NT2/D1 (cell line): Measurements from ENCODE around the gene DBF4B.

ENCODE experiments used
- DNase-seq: peaks from one replicate; pipeline ENCODE4 v3.0.0-alpha.2; 2011; ENCODE audit warnings: low read depth, low spot score
- H3K27me3 ChIP-seq: 2 replicates; pipeline ENCODE4 v1.6.0; 2011; ENCODE audit warnings: mild to moderate bottlenecking; ENCODE audit not compliant: insufficient read length, insufficient read depth
- H3K36me3 ChIP-seq: 2 replicates; pipeline ENCODE4 v1.6.1; 2011; ENCODE audit warnings: mild to moderate bottlenecking, low read length, mixed read lengths; ENCODE audit not compliant: insufficient read depth, insufficient read length
- H3K4me1 ChIP-seq: 2 replicates; pipeline ENCODE4 v1.5.1; 2011; ENCODE audit not compliant: insufficient read depth, insufficient read length
- H3K4me3 ChIP-seq: 2 replicates; pipeline ENCODE4 v1.5.1; 2011; ENCODE audit warnings: low read depth; ENCODE audit not compliant: insufficient read length
- H3K9ac ChIP-seq: 2 replicates; pipeline ENCODE4 v1.6.0; 2011; ENCODE audit warnings: low read depth; ENCODE audit not compliant: insufficient read length
- H3K9me3 ChIP-seq: 2 replicates; pipeline ENCODE4 v1.5.1; 2011; ENCODE audit warnings: mild to moderate bottlenecking, low read length; ENCODE audit not compliant: insufficient read depth
- SUZ12 ChIP-seq: IDR thresholded peaks from 2 replicates; pipeline ENCODE4 v1.6.1; 2011; ENCODE audit not compliant: insufficient read length, insufficient read depth; ENCODE audit errors: extremely low read depth
- YY1 ChIP-seq: IDR thresholded peaks from 2 replicates; pipeline ENCODE4 v1.6.1; 2011; ENCODE audit not compliant: insufficient read length, insufficient read depth
- ZNF274 ChIP-seq: IDR thresholded peaks from 2 replicates; pipeline ENCODE4 v1.6.1; 2011; ENCODE audit warnings: mild to moderate bottlenecking, low read depth, low read length

The DBF4B gene

DNA sequence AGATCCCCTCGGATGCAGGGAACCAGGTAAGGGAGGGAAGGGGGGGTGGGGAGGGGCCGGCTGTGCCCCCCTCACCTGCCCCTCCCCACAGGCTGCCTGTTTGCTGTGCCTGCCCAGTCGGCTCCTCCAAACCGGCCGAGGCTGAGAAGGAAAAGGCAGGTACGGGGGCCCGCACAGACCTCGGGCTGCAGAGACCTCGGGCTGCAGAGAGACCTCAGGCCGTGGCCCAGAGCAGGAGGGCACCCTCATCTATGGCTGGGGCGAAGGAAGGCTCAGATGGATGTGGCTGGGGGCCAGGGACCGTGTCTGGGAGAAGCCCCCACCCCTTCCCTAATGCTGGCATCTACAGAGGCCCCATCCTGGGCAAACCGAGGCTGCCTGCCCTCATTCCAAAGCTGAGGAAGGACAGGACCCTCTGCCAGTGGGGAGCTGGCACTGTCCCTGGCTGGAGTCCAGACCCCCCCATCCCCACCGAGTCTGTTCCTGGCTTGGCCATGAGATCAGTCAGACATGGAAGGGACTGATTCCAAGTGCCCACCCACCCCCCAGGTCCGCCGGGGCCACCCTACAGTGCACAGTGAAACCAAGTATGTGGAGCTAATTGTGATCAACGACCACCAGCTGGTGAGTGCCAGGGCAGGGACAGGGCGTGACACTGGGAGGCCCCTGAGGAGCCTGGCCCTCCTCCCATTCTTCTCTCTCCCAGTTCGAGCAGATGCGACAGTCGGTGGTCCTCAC, 64.0 kb downstream of the DBF4B start:
- peaks cover 23% of the 10 kb centered on the region for H3K4me1 ChIP-seq
- no peak overlapping the region for H3K9ac ChIP-seq
- H3K27me3 ChIP-seq: peaks cover 15% of the 10 kb centered on the region
- H3K36me3 ChIP-seq: no peaks in the 10 kb centered on the region
- H3K9me3 ChIP-seq: no peaks in the 10 kb centered on the region
- no peak overlapping the region for H3K4me3 ChIP-seq
- no peak for DNase-seq
- no peak for TF ChIP-seq SUZ12
- TF ChIP-seq ZNF274: no peak
- no peak for TF ChIP-seq YY1

GRCh38 chr17:44773140-44773539, 64.7 kb downstream of the DBF4B start:
- Histone ChIP-seq H3K9me3 (no peaks in the 10 kb centered on the region), H3K36me3 (no peaks in the 10 kb centered on the region), H3K9ac (no peak overlapping the region), H3K4me3 (no peak overlapping the region), H3K27me3 (peaks cover 17% of the 10 kb centered on the region), H3K4me1 (peaks cover 16% of the 10 kb centered on the region)
- TF ChIP-seq YY1: no peak
- TF ChIP-seq SUZ12: no peak
- TF ChIP-seq ZNF274: no peak
- no peak for DNase-seq

DNA sequence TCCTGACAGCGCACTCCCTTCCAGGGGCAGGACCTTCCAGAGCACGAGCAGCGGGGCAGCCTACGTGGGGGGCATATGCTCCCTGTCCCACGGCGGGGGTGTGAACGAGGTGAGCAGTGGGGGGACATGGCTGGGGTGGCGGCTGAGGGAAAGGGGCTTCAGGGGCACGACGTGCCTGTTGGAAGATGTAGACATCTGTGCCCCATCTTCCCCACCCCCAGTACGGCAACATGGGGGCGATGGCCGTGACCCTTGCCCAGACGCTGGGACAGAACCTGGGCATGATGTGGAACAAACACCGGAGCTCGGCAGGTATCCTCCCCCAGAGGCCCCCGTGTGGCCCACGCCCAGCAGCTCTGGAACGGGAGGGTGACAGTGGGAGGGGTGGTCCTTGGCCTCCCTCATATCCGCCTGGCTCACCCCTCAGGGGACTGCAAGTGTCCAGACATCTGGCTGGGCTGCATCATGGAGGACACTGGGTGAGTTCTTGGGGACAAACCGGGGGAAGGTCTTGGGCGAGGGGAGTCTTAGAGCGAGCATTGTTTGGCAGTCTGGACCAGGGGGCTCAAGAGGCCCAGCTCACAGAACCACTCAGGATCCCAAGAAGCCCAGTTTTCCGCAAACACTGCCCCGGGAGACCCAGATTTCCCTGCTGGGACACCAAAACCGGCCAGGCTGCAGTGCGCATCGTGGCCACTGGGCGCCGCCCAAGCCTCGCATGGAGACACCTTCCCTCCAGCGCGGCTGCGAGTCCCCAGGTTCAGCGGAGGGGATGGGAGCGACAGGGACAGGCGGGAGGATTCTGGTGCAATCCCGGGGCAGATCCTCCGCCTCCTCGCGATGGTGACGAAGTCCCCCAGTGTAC, 66.0 kb downstream of the DBF4B start:
- Histone ChIP-seq H3K9me3 (no peaks in the 10 kb centered on the region), H3K27me3 (peaks cover 17% of the 10 kb centered on the region), H3K4me3 (peak overlapping the region; percentile 69), H3K9ac (peak overlapping the region; percentile 87), H3K4me1 (peaks cover 16% of the 10 kb centered on the region), H3K36me3 (no peaks in the 10 kb centered on the region)
- DNase-seq: peak; percentile 76
- TF ChIP-seq SUZ12 (no peak), ZNF274 (no peak), YY1 (no peak)

DNA sequence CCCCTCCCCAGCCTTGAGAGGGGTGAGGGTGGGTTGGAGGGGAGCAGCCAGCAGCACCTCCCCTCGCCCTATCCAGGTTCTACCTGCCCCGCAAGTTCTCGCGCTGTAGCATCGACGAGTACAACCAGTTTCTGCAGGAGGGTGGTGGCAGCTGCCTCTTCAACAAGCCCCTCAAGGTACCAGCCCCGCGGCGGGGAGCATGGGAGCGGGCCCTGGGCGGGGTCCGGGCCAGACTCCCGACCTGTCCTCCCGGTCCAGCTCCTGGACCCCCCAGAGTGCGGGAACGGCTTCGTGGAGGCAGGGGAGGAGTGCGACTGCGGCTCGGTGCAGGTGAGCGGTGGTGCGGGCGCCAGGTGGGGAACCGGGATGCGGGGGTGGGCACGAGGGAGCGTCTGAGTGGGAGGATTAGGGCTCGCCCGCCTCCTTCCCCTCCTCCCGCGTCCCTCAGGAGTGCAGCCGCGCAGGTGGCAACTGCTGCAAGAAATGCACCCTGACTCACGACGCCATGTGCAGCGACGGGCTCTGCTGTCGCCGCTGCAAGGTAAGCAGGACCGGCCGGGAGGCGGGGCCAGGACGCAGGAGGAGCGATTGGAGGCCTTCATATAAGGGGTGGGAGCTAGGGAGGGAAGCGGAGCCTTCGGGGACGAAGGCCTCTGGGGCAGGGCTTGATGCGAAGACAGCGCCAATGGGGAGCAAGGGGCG, 66.8 kb downstream of the DBF4B start:
- H3K9me3 ChIP-seq: no peaks in the 10 kb centered on the region
- peak overlapping the region; percentile 87 for H3K9ac ChIP-seq
- no peaks in the 10 kb centered on the region for H3K36me3 ChIP-seq
- TF ChIP-seq ZNF274 (no peak), YY1 (peak; percentile 15), SUZ12 (no peak)
- peaks cover 17% of the 10 kb centered on the region for H3K27me3 ChIP-seq
- peaks cover 15% of the 10 kb centered on the region for H3K4me1 ChIP-seq
- DNase-seq: peak; percentile 95
- H3K4me3 ChIP-seq: peak overlapping the region; percentile 69

- H3K9ac ChIP-seq: peak overlapping the region; percentile 71
- DNase-seq: no peak
Observed at GRCh38 chr17:44775838-44776621, 67.6 kb downstream of the DBF4B start.

GRCh38 chr17:44776628-44777393, 68.3 kb downstream of the DBF4B start:
- H3K27me3 ChIP-seq: peaks cover 17% of the 10 kb centered on the region
- peaks cover 25% of the 10 kb centered on the region for H3K4me1 ChIP-seq
- H3K36me3 ChIP-seq: no peaks in the 10 kb centered on the region
- H3K9ac ChIP-seq: no peak overlapping the region
- H3K4me3 ChIP-seq: no peak overlapping the region
- DNase-seq: no peak
- TF ChIP-seq SUZ12 (no peak), ZNF274 (no peak), YY1 (no peak)
- H3K9me3 ChIP-seq: no peaks in the 10 kb centered on the region

More at GRCh38 chr17:44775838-44776621, 67.6 kb downstream of the DBF4B start:
- no peak for TF ChIP-seq SUZ12
- no peak for TF ChIP-seq YY1
- no peak for TF ChIP-seq ZNF274
- peak overlapping the region; percentile 33 for H3K4me3 ChIP-seq
- peaks cover 17% of the 10 kb centered on the region for H3K27me3 ChIP-seq
- H3K36me3 ChIP-seq: no peaks in the 10 kb centered on the region
- H3K4me1 ChIP-seq: peaks cover 17% of the 10 kb centered on the region
- H3K9me3 ChIP-seq: no peaks in the 10 kb centered on the region
